ENCODE results near the gene TCAF1.

- TF ChIP-seq CTCF (IDR thresholded peaks at IDR 0.05) (no peak), POLR2A (IDR thresholded peaks at IDR 0.05) (no peak)
Measured at GRCh38 chr7:143908120-143908519, 6.1 kb upstream of the TCAF1 start.

Measured in body of pancreas (tissue), 4 donors.